ENCODE results near the gene RPP21. TPM values are rescaled to one million over a fixed set of nuclear protein-coding genes. Genes with fewer than 3 reads are reported as not detected.

Gene RPP21
- total RNA-seq, 1 experiment from 2014 or later = 64.0 TPM

DNA sequence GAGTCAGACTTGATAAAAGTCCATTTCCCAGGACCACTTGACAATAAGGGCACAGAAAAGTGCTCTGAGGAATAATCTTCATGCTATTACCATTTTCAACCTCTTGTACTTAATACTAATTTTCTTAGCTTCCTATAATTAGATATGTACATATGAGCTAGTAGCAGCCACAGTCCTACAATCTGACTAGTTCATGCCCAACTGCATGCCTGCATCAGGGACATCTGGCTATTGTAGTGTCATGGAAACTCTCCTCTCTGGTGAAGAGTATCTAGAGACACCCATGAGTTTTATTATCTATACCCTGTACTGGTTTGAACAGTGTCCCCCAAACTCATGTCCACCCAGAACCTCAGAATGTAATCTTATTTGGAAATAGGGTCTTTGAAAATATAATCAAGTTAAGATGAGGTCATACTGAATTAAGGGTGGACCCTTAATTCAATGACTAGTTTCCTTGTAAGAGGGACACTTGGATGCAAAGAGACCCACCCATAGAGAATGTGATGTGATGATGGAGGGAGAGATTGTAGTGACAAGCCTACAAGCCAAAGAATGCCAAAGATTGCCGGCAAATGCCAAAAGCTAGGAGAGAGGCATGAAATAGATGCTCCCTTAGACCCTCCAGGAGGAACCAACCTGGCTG is 32.2 kb upstream of the RPP21 start:
- Histone ChIP-seq H3T11ph (ENCODE audit: low read length) (no peak overlapping the region), H3K27me3 (ENCODE audit: insufficient read depth, low read length) (no peaks in the 10 kb centered on the region; the same call in 1 of the 2 replicates), H3K14ac (ENCODE audit: insufficient read depth, low read length) (no peak overlapping the region), H2BK12ac (ENCODE audit: insufficient read length, low read depth, low read length) (no peak overlapping the region), H4K5ac (ENCODE audit: insufficient read length, low read depth, low read length) (no peak overlapping the region), H3K79me2 (ENCODE audit: insufficient read depth, low read length) (peaks cover 44% of the 10 kb centered on the region; the same call in 1 of the 2 replicates), H3K79me1 (ENCODE audit: insufficient read depth, low read depth, low read length, poor library complexity, severe bottlenecking) (peaks cover 2% of the 10 kb centered on the region), H2AK5ac (ENCODE audit: insufficient read length, low read length) (no peak overlapping the region), H2BK15ac (ENCODE audit: low read depth, low read length) (no peak overlapping the region), H2AFZ (ENCODE audit: low read length) (no peak overlapping the region), H4K8ac (replicated peaks; ENCODE audit: insufficient read length, low read depth, low read length) (no peak overlapping the region), H3K4me1 (ENCODE audit: insufficient read depth, low read length) (peaks cover 3% of the 10 kb centered on the region; the same call in 1 of the 2 replicates), H3K4me2 (ENCODE audit: insufficient read depth, insufficient read length, low read length) (no peak overlapping the region), H3K23ac (ENCODE audit: insufficient read length, low read depth, low read length) (no peak overlapping the region), H3K9ac (ENCODE audit: extremely low read depth, insufficient read length, low read length) (no peak overlapping the region), H4K20me1 (ENCODE audit: control insufficient read depth, insufficient read depth, insufficient read length) (peaks cover under 1% of the 10 kb centered on the region), H3K9me3 (ENCODE audit: control insufficient read depth, low read depth, low read length) (no peaks in the 10 kb centered on the region), H3K27ac (ENCODE audit: insufficient read length, low read depth, low read length) (no peak overlapping the region), H2BK5ac (ENCODE audit: insufficient read length, low read length) (no peak overlapping the region), H3K56ac (ENCODE audit: insufficient read length, low read depth, low read length) (no peak overlapping the region), H2BK20ac (ENCODE audit: low read depth, low read length, poor library complexity, severe bottlenecking) (no peak overlapping the region), H3K18ac (ENCODE audit: insufficient read length, low read depth, low read length) (no peak overlapping the region), H3K4ac (ENCODE audit: low read depth, low read length) (no peak overlapping the region), H3K23me2 (ENCODE audit: insufficient read length, low read depth, low read length, poor library complexity, severe bottlenecking) (no peaks in the 10 kb centered on the region), H2BK120ac (ENCODE audit: low read depth, low read length, poor library complexity, severe bottlenecking) (no peak overlapping the region), H4K91ac (ENCODE audit: insufficient read length, low read depth, low read length) (no peak overlapping the region)
- no peak overlapping the region for H3K4me3 Mint-ChIP-seq
- H3K4me1 Mint-ChIP-seq = peaks cover 14 to 25% of the 10 kb centered on the region in 2 experiments
- TF ChIP-seq, protein P1, sequence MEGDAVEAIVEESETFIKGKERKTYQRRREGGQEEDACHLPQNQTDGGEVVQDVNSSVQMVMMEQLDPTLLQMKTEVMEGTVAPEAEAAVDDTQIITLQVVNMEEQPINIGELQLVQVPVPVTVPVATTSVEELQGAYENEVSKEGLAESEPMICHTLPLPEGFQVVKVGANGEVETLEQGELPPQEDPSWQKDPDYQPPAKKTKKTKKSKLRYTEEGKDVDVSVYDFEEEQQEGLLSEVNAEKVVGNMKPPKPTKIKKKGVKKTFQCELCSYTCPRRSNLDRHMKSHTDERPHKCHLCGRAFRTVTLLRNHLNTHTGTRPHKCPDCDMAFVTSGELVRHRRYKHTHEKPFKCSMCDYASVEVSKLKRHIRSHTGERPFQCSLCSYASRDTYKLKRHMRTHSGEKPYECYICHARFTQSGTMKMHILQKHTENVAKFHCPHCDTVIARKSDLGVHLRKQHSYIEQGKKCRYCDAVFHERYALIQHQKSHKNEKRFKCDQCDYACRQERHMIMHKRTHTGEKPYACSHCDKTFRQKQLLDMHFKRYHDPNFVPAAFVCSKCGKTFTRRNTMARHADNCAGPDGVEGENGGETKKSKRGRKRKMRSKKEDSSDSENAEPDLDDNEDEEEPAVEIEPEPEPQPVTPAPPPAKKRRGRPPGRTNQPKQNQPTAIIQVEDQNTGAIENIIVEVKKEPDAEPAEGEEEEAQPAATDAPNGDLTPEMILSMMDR (conservative IDR thresholded peaks at IDR 0.05) = no peak
- H3K36me3 Mint-ChIP-seq (ENCODE audit: insufficient read depth in 1 of 3, low read depth in 3 of 3) = peaks cover 44 to 64% (median 53%) of the 10 kb centered on the region in 3 experiments
- no peaks in the 10 kb centered on the region for H3K27me3 Mint-ChIP-seq (ENCODE audit: low read depth)
- no peak for DNase-seq
- no CpG with 5 or more reads among the region's 1 CpG for WGBS (ENCODE audit: extremely low coverage, insufficient read length, low lambda C conversion rate)
- 0 out of 7 replicates have a peak overlapping the region, but pooled peaks of 1 of the 3 experiments have one; percentile 44 for H3K27ac Mint-ChIP-seq
- no peaks in the 10 kb centered on the region; a peak in 1 of 5 replicates for H3K9me3 Mint-ChIP-seq
